Thyroid gland (tissue), 4 donors: ENCODE data around the gene CDC25B.

Source experiments
- CTCF ChIP-seq, 6 experiments: fragments of 200-600 bp in 3 of 6; fragments of 450-650 bp in 3 of 6; sonication (generic) in 3 of 6; IDR thresholded peaks; one replicate each; pipeline ENCODE4 v1.5.1; 2016 to 2019; ENCODE audit warnings: antibody characterized with exemption in 6 of 6, mild to moderate bottlenecking in 2 of 6, inconsistent platforms in 1 of 6, moderate library complexity in 1 of 6
- POLR2A ChIP-seq, 2 donors: fragments of 450-650 bp; IDR thresholded peaks; one replicate each; pipeline ENCODE4 v1.6.1; 2017; ENCODE audit warnings: antibody characterized with exemption in 2 of 2, mild to moderate bottlenecking in 2 of 2, moderate library complexity in 1 of 2

DNA sequence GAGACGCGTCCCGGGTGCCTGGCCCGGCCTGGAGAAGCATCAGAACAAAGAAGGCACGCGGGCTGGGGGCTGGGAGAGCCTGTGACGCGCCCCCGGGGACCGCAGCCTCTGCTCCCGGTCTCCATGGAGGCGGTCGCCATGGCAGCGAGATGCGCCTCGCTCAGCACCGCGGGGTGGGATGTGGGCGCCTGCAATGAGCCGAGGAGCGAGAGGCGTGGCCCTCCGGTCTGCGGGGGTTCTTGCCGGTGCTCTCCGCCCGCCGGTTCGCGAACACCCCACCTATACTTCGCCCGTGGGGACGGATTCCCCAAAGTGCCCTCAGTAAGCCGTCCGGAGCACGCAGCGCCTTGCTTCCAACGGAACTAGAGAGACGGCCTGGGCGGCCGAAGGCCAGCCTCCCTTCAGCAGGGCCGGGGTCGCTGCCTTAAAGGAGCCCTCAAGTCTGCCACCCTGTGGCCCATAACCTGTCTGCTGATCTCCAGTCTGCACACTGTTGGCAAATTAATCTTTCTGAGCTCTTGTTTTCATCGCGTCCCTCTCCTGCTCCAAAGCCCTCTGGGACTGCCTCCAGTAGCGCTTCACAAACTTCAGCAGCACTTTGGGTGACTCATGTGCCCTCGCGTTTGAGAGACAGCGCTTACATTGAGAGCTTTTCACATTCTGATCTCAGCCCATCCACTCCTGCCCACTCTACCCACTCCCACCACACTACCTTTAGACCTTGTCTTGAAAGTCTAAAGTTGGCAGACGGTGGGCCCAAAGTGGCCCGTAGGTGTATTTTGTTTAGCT is 27.6 kb upstream of the CDC25B start:
- TF ChIP-seq CTCF (IDR thresholded peaks at IDR 0.05) = peak in 5 of 6 experiments; percentile 20 to 56 (median 41)
- peak; percentile 13 to 30 for TF ChIP-seq POLR2A (IDR thresholded peaks at IDR 0.05)
